Measurements from ENCODE around the gene CNGA3. TPM values are rescaled to one million over a fixed set of nuclear protein-coding genes. Genes with fewer than 3 reads are reported as not detected.

Gene CNGA3
- total RNA-seq, 1 donor from 2014 or later: 7.6 TPM

GRCh38 chr2:98309580-98309979 lies 36.7 kb upstream of the CNGA3 start:
- H3K27me3 Mint-ChIP-seq (ENCODE audit: unreplicated experiment): peaks cover 6% of the 10 kb centered on the region
- no peak for TF ChIP-seq CTCF (IDR thresholded peaks at IDR 0.05; ENCODE audit: partially characterized antibody, unreplicated experiment)
- DNase-seq: no peak
- no peaks in the 10 kb centered on the region for H3K9me3 Mint-ChIP-seq (ENCODE audit: unreplicated experiment)
- peaks cover 6% of the 10 kb centered on the region for H3K36me3 Mint-ChIP-seq (ENCODE audit: unreplicated experiment)
- no peak overlapping the region for H3K4me3 Mint-ChIP-seq (ENCODE audit: unreplicated experiment)
- H3K4me1 Mint-ChIP-seq (ENCODE audit: low read depth, unreplicated experiment): no peaks in the 10 kb centered on the region
- H3K27ac Mint-ChIP-seq (ENCODE audit: unreplicated experiment): no peak overlapping the region

GRCh38 chr2:98310010-98310409 lies 36.2 kb upstream of the CNGA3 start:
- Mint-ChIP-seq H3K27me3 (ENCODE audit: unreplicated experiment) (peaks cover 6% of the 10 kb centered on the region), H3K9me3 (ENCODE audit: unreplicated experiment) (no peaks in the 10 kb centered on the region), H3K36me3 (ENCODE audit: unreplicated experiment) (peaks cover 6% of the 10 kb centered on the region), H3K4me1 (ENCODE audit: low read depth, unreplicated experiment) (no peaks in the 10 kb centered on the region), H3K4me3 (ENCODE audit: unreplicated experiment) (no peak overlapping the region), H3K27ac (ENCODE audit: unreplicated experiment) (no peak overlapping the region)
- TF ChIP-seq CTCF (IDR thresholded peaks at IDR 0.05; ENCODE audit: partially characterized antibody, unreplicated experiment): no peak
- no peak for DNase-seq

GRCh38 chr2:98311090-98311489 lies 35.2 kb upstream of the CNGA3 start:
- DNase-seq: no peak
- Mint-ChIP-seq H3K36me3 (ENCODE audit: unreplicated experiment) (no peaks in the 10 kb centered on the region), H3K4me3 (ENCODE audit: unreplicated experiment) (no peak overlapping the region), H3K9me3 (ENCODE audit: unreplicated experiment) (no peaks in the 10 kb centered on the region), H3K4me1 (ENCODE audit: low read depth, unreplicated experiment) (no peaks in the 10 kb centered on the region), H3K27me3 (ENCODE audit: unreplicated experiment) (peaks cover 6% of the 10 kb centered on the region), H3K27ac (ENCODE audit: unreplicated experiment) (no peak overlapping the region)
- TF ChIP-seq CTCF (IDR thresholded peaks at IDR 0.05; ENCODE audit: partially characterized antibody, unreplicated experiment): no peak

- Mint-ChIP-seq H3K4me3 (ENCODE audit: unreplicated experiment) (no peak overlapping the region), H3K36me3 (ENCODE audit: unreplicated experiment) (no peaks in the 10 kb centered on the region), H3K27ac (ENCODE audit: unreplicated experiment) (no peak overlapping the region), H3K9me3 (ENCODE audit: unreplicated experiment) (no peaks in the 10 kb centered on the region), H3K27me3 (ENCODE audit: unreplicated experiment) (peaks cover 6% of the 10 kb centered on the region), H3K4me1 (ENCODE audit: low read depth, unreplicated experiment) (no peaks in the 10 kb centered on the region)
- DNase-seq: no peak
- TF ChIP-seq CTCF (IDR thresholded peaks at IDR 0.05; ENCODE audit: partially characterized antibody, unreplicated experiment): no peak
These were observed 34.3 kb upstream of the CNGA3 start for GRCh38 chr2:98311771-98312545.

- DNase-seq: no peak
- Mint-ChIP-seq H3K36me3 (ENCODE audit: unreplicated experiment) (no peaks in the 10 kb centered on the region), H3K27ac (ENCODE audit: unreplicated experiment) (no peak overlapping the region), H3K27me3 (ENCODE audit: unreplicated experiment) (peaks cover 4% of the 10 kb centered on the region), H3K4me3 (ENCODE audit: unreplicated experiment) (no peak overlapping the region), H3K4me1 (ENCODE audit: low read depth, unreplicated experiment) (no peaks in the 10 kb centered on the region), H3K9me3 (ENCODE audit: unreplicated experiment) (peaks cover 2% of the 10 kb centered on the region)
- TF ChIP-seq CTCF (IDR thresholded peaks at IDR 0.05; ENCODE audit: partially characterized antibody, unreplicated experiment): no peak
These were observed 32.6 kb upstream of the CNGA3 start for GRCh38 chr2:98313492-98314250.
